ENCODE measurements around the gene FAM114A2.
"Not testable (repeated sequence)": the region's sequence is repeated elsewhere in the genome, so short reads cannot be mapped to it uniquely, and the experiment has no call there.

The FAM114A2 gene
- 7.5 to 29.7 reads per million in 2 donors for total RNA-seq

- DNase-seq, result peak; percentile 69 to 95 (median 81)
Measured at GRCh38 chr5:154038707-154039457, at the start of gene FAM114A2, which contains the start of gene MFAP3. Gene FAM114A2, minus strand, starts transcription at chr5:154038910. Its CDS starts 3,957 bp downstream, at chr5:154034953. Gene MFAP3, plus strand, starts transcription at chr5:154038967. Its CDS starts 10,756 bp downstream, at chr5:154049723.

- peak in 1 of 5 experiments; percentile 30 for DNase-seq
Measured at GRCh38 chr5:154087260-154087659, 48.5 kb upstream of the FAM114A2 start.

- DNase-seq, result no peak
Measured at GRCh38 chr5:154086641-154087040, 47.9 kb upstream of the FAM114A2 start.

DNA sequence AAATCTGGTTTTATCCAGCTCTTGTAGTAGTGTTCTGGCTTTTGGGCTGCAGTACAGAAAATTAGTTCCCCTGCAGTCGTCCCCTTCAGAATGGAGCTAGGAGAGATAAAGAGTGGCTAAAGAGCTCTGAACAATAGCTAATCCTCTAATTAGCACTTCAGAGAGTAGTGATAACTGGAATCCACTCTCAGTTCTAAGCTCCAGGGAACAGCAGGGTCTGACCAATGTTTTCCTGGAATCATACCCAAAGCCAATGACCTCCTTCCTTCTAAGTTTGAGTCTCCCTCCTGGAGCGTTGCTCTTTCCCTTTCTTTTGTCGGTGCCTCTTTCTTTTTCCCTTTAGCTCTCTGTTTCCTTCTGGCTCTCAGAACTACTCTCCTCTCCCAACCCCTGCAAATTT is 47.4 kb upstream of the FAM114A2 start:
- no peak for DNase-seq

DNA sequence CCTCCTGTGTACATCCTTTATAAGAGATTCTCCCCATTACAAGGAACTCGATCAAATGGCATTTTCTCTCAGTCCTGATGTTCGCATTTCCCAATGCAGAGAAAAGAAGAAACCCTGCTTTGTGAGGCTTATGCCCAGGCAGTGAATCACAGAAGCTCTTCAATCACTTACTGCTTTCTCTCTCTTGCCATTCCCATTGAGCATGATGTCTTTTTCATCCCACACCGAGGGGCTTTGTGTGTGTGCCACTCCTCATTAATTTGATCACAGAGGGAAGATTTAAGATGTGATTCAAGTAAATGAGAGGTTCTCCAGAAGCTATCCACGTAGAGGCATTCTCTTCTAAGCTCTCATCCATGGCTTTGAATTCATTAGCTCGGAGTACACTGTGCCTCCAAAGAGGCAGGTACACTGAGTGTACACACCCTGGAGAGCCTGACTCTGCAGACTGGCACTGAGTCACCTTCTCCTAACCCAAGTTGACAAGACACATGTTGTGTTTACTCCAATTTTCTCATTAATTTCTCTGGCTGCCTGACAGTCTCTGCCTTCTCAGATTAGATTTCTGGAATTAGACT is 45.4 kb upstream of the FAM114A2 start:
- DNase-seq, result no peak

- DNase-seq, result no peak
Measured at GRCh38 chr5:154081246-154081645, 42.5 kb upstream of the FAM114A2 start.

DNA sequence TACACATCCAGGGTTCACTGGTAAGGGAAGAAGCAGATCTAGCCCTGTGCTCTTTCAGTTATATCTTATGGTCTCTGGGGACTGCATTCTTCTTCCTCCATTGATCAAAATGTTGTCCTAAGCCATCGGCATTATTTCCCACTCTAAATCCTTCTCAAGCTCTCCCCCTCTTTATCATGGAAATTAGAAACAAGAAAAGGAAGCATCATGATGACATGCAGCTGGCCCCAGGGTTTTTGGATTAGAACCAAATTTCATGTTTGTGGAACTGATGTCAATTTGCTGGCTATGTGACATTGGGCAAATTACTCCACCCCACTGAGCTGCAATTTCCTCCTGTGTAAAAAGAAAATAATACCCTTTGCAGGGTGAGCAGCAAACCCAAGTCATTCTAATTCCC is 39.6 kb upstream of the FAM114A2 start:
- DNase-seq, result no peak

DNA sequence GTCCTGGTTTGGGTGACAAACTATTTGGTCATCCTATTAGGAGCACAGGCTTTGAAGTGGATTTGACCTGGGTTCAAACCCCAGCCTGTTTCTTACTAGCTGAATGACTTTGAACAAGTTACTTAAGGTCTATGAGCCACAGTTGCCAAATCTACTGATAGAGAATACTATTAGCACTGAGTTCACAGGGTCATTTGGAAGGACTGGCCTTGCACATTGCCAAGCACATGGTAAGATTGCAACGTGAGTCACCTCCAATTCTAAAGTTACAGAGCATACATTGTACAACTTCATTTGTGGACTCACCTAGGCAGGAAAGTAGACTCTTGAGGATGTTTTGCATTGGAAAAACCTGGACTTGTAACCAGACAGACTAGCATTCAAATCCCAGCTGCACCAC is 39.0 kb upstream of the FAM114A2 start:
- DNase-seq, result no peak

DNA sequence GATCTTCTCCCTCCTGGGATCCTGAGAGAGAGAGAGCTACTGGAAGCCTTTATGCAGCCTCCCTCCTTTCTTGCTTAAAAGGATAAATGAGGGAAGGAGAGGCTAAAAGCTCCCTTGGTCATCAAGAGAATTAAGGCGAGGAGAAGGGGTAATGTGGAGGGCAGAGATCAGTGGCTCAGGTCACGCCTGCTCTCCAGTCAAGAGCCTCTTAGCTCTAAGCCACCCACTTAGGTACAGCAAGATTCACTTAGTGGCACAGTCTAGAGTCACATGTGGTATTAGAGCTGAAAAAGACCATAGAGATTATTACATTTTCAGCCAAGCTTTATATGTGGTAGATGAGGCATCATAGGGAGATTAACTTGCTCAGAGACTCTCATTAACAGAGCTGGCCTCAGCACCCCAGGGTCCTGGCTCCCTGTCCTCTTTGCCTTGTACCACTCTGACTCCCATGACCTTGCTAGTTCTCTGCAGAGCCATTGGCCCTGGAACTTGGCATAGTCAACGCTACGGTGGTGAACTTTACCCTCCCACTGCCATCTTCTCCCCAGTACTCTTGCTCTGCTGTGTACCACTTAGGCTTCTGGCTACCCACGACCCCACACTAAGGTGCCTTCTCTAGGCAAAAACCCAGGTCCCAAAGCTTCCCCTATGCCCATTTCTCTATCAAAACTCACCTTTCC is 37.7 kb upstream of the FAM114A2 start:
- DNase-seq, result no peak

DNA sequence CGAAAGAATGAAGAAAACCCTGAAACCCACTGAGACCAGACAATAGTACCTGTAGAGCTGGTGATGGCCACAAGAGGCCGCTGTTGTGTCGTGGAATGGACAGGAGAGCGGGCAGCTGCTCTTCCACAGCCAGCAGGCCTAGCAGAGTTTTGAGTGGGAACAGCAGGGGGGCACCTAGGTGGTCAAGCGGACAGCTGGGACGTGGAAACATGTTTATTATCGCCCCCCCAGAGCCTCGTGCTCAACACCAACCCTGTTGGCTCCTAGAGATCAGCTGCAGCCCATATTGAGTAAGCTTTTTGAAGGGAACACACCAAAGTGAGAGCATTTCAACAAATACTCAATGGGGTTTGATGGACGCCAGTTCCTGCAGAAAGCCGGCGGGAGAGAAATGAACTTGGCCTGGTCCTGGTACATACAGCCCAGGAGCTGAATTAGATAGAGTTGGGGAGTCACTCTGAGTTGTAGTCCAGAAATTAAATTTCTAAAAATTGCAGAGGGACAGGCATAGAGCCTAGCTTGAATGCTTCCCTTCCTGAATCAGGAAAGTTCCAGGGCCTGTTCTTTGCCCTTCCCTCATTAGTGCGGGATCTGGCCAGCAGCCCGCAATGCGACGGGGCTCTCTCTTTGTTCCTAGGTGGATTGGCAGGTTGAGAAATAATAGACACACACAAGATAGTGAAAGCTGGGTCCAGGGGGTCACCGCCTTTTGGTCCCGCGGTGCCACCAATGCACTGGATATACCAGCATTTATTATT is 33.9 kb upstream of the FAM114A2 start:
- DNase-seq, result peak; percentile 59 to 81 (median 67)

- DNase-seq, result no peak
Measured at GRCh38 chr5:154071799-154072413, 33.2 kb upstream of the FAM114A2 start.

GRCh38 chr5:154069854-154070253 is 31.1 kb upstream of the FAM114A2 start:
- not testable (repeated sequence) for DNase-seq

- DNase-seq, result no peak
Measured at GRCh38 chr5:154065971-154066370, 27.3 kb upstream of the FAM114A2 start.

- no peak for DNase-seq
Measured at GRCh38 chr5:154063372-154063771, 24.7 kb upstream of the FAM114A2 start.

- no peak for DNase-seq
Measured at GRCh38 chr5:154060606-154061005, 21.9 kb upstream of the FAM114A2 start.

- DNase-seq, result peak in 2 of 5 experiments; percentile 50 to 76
Measured at GRCh38 chr5:154059583-154059982, 20.9 kb upstream of the FAM114A2 start.

GRCh38 chr5:154059039-154059430 is 20.3 kb upstream of the FAM114A2 start:
- peak in 1 of 5 experiments; percentile 62 for DNase-seq

GRCh38 chr5:154058055-154059038 is 19.6 kb upstream of the FAM114A2 start:
- no peak for DNase-seq

DNA sequence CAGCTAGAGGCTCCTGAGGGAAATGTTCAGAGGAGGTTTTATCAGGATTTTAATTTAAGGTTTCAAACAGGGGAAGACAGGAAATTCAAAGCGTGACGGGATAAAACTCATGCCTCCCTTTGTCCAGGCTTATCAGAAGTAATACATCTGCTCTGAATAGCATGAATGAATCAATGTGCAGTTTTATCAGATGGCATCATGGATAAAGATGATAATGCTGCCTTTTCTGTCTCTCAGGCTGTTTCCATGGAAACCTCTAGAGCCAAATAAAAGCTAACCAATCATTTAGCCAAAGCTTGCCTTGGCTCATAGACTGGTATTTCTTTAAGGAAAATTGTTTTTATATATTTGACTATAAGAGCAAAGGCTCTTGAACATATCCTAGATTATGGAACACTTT is 16.5 kb upstream of the FAM114A2 start:
- no peak for DNase-seq

GRCh38 chr5:154053468-154053867 is 14.8 kb upstream of the FAM114A2 start:
- DNase-seq, result no peak

- DNase-seq, result no peak
Measured at GRCh38 chr5:154049636-154050035, 10.9 kb upstream of the FAM114A2 start.

Data from T-helper 2 cell (primary cell).